Myocyte (in vitro differentiated cells): ENCODE results near the gene CD226. TPM values are rescaled to one million over a fixed set of nuclear protein-coding genes. Genes with fewer than 3 reads are reported as not detected.
"Not testable (repeated sequence)": the region's sequence is repeated elsewhere in the genome, so short reads cannot be mapped to it uniquely, and the experiment has no call there.

ENCODE experiments used
- DNase-seq: peaks from one replicate; pipeline ENCODE4 v3.0.0-alpha.2; 2012; ENCODE audit warnings: low read depth
- total RNA-seq: library from RNA; depleted of rRNA; stranded (reverse); fragments of >200 nt; gene quantifications from 2 replicates; pipeline ENCODE4 v1.2.3, GENCODE V29; 2014

CD226 gene
- total RNA-seq, 1 donor from 2014 or later: 0.16 TPM

DNA sequence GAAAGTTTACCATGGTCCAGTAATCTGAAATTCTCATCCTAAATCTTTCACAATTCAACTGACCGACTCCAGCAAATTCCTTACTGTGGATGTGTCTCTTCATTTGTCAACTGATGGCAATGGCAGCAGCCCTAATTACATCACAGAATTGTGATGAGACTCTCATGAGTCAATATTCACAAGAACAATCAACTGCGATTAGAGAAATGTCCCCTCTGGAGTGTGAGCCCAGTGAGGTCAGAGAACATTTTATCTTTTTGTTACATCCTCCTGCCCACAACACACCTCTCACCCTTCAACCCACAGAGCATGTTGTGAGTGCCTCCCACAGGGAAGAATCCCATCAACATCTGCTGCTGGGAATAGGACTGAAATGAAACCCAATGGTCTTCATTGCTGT lies 73.6 kb downstream of the CD226 start:
- DNase-seq: no peak

DNA sequence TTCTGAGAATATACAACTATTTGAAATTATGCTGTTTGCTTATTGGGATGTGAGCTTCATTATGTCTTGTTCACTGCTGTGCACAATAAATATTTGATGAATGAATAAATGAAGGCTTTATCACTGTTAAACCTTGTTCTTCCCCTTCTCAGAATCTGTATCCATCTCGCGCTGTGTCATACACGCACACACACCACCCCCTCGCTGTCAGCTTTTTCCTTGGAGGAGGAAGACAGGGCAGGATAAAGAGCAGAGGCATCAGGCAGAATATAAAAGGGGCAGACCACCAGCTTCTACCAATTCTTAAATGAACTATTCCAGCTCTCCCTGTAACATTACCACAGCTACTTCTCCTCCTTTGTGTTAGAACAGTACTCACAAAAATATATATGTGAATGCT lies 75.0 kb downstream of the CD226 start:
- DNase-seq: no peak

DNA sequence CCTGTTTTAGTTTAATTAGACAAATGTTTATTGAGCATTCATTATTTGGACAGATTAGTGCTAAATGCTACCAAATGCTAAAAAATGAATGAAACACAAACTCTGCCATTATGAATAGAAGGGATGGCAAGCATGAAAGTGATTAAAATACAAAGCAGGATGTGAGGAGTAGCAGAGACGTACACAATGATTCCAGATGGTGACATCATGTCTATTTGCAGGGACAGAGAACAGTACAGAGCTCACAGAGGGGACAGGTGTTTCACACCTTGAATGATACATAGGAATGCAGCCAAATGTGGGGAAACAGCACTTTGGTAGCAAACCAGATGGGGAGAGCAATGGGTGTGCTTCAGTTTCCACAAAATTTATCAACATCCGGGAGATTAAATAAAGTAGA lies 76.3 kb downstream of the CD226 start:
- DNase-seq: no peak

DNA sequence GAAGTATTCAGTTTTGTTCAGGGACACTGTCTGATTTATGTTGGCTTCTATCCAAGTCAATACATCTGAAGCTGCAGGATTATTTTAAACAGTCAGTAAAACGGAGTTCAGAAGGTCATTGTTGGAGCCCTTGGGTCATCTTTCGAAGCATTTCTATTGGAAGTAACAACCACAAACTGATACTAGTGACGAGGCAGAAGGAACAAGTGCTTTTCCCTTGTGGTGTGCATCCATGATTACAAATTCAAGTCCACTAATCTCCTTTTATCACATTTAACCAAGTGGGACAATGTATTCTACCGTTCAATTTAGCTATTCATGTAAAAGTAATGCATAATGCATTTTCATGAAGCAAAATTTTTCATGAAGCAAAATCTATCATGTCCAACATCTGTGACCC lies 76.9 kb downstream of the CD226 start:
- no peak for DNase-seq

DNA sequence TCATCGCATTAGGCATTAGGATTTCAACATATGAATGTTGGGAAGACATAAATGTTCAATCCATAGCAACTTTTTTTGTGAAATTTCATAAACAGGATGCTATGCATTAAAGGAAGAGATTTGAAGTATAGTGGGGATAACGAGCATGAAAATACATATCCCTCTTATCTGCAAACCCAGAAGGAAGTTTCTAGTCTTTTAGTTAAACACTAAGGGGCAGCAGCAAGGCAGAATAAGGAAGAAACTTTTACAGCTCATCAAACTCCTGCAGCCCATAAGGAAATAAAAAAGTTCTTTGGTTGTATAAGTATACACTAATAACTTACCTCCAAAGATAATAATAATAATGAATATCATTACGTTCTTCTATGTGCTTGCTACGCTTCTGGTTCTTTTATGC lies 81.5 kb downstream of the CD226 start:
- DNase-seq: no peak

DNA sequence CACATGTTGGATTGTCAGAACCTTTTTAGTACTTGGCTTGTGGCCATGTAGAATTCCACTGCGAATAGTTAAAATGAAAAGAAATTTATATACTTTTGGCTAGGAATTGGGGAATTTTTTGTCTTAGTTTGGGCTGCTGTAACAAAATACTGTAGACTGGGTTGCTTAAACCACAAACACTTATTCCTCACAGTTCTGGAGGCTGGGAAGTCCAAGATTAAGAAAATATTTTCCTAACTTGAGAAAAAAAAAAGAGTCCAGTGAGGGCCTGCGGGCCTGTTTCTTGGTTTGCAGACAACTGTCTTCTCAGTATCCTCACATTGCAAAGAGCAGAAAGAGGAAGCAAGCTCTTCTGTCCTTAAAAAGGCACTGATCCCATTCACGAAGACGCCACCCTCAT lies 81.9 kb downstream of the CD226 start:
- DNase-seq: peak; percentile 34

DNA sequence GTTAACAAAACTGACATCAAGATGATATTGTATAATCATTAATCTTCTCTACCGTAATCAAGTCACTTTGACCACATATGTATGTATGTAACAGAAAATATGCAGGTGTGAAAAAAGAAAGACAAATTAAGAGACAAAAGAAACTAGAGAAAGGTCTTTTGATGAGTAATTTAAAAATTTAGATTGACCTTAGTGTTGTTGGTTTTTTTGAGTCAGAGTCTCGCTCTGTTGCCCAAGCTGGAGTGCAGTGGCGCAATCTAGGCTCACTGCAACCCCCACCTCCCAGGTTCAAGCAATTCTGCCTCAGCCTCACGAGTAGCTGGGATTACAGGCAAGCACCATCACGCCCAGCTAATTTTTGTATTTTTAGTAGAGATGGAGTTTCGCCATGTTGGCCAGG lies 82.9 kb downstream of the CD226 start:
- DNase-seq: not testable (repeated sequence)

DNA sequence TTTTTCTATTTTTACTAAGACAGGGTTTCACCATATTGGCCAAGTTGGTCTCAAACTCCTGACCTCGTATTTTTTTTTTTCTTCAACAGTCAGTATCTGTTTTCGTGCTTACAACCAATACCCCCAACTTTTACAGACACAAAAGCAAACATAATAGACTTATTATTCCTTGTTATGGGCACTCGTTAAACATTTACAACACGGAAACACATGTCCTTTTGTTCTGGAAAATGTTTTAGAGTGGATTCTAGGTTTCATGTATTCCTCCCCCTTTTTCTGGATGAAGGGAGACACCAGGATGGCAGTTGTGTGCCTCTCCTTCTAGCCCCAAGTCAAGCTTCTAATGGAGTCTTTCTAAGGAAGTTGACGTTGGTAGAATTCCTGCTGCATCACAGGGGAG lies 88.8 kb downstream of the CD226 start:
- no peak for DNase-seq

DNA sequence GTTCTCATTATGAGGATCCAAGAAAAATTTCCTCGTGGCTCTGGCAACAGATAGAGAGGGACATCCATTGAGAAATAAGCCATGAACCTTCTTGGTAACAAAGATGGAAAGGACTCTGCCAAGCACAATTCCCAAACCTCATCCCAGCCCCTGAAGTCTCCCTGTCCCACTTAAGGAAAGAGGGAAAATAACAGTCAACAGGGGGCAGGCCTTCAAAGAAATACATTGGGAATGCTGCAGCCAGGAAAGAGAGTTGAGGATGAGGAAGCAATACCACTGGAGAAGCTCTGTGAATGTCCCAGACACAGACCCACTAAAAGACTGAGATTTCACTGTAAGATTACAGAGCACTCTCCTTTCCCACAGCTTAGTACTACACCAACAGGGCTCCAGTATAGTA lies 93.2 kb downstream of the CD226 start:
- no peak for DNase-seq

DNA sequence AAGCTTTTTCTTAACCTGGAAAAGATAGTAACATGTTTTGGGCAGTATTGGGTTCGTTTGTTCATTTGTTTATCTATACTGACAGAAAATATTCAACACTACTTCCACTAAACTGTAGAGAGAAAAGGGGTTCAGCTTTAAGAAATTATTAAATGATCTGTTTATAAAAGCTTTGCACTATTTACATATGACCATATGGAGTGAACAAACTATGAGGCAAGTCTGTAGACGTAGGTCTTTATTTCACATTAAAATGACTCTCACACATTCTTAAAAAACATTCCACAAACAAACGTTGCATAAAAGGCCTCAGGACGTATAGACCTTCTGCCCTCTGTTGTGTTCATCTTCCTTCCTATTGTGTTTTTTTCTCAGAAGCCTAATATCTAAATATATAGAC lies 94.6 kb downstream of the CD226 start:
- DNase-seq: no peak

DNA sequence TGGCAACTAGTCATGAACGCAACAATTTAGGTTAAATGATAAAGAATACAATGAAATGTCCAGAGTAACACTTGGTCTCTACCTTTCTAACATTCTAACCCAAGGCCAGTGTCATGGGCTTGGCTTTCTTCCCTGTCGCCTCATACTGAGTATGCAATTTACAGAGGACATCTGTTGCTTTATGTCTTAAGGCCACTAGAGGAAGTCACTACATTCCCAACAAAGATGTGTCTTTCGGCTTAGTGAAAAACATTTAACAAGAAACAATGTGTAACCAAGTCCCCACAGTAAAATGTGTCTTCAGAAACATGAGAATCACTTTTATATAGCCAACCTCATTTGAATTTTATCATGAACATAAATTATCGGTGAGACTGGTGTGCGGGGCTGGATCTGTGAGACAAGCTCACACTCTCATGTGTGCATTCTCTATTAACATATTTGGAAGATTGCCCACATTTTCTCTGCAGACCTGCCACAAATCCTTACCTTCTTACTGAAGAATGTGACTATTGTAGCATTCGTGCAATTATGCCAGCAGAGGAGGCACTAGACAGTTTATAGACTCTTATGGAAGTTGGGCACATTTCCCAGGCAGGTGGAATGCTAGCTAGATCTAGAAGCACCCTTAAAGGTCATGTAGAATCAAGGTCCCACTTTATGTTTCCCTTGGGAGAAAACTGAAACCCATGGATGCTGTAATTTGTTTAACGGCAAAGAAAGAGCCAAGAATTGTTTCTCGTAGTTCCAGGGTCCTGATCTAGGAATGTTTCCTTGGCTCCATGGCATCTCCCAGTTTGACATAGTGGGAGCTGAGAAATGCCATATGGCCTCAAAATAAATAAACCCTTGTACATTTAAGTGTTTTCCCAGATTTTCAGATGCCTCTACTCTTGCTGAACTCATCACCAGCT lies 101.8 kb downstream of the CD226 start:
- DNase-seq: peak; percentile 18

DNA sequence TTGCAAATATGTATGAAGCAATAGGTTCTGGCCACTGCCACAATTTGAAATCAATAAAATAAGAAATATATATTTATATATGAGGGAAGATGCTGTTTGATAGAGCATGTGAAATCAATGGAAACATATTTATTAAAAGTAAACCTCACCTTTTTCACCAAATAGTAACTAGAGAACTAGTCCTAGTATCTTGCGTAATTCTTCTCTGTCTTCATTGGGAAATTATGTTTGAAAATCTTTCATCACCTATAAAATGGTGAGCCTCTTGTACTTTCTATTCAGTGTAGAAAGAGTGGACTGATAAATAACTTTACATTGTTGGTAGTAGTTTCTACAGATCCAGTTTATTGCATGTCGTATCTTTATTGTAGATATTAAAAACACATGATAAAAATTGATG lies 103.0 kb downstream of the CD226 start:
- no peak for DNase-seq

DNA sequence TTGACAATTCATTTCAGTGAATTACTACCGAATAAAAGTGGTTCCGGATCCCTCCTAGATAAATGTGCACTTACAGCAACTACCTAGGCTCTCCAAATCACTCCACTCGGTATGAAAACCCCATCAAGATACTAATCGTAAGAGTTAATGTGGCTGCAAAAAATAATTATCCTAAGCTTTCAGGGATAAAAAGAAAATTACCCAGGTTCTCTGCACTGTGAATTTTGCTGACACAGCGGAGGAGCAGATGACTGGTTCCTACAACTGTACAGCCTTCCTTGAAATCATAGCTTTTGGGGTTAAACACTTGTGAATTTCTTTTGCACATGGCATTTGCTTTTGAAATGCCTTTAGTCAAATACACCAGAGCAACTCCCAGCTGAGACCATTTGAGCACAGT lies 104.7 kb downstream of the CD226 start:
- DNase-seq: no peak

DNA sequence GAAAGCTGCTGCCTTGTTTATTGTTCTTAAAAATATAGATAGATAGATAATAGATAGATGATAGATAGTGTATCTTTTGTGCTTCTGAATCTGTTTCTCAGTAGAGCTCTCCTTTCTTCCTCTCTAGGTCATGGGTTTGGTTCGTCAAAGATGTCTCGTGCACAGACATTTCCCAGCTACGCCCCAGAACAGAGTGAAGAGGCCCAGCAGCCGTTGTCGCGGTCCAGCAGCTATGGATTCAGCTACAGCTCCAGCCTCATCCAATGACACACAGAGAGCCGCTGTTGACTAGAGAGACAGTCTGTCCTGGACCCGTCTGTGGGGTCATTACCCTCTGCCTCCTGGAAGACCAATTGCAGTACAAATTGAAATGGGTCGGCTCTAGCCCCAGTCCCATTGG lies 106.6 kb downstream of the CD226 start:
- DNase-seq: no peak

DNA sequence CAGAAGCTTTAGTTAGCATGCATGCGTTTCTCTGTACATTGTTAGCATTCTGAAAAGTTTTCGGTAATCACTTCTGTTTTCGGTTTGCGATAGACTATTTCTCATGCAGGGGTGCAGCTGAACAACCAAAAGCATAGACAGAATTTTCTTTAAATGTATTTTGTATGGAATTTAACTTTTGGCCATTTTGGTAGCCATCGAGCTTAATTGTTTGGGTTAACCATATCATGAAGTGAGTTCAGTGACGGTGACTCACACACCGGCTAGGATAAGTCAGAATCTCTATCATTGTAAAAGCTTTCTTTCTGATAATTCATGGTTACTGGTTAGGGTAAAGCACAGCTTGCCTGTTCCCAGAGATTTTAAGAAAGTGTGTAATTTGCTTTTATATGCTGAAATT lies 107.2 kb downstream of the CD226 start:
- DNase-seq: no peak

DNA sequence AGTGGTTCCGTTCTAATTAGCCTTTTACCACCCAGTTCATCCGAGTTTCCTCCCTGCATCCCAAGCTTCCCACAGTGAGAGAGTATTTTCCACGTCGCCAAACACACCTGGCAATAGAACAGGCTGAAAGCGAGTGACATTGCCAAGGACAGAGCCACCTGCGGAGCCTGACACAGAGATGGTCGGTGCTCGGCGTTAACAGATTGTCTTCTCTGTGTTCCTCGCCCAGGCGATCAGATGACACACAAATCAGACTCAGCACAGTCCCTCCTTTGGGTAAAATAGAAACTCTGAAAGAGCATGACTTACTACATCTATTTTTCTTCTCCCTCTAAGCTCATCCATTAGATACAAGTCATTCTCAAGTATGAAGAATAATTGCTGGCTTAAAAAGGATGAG lies 107.7 kb downstream of the CD226 start:
- DNase-seq: peak; percentile 45

DNA sequence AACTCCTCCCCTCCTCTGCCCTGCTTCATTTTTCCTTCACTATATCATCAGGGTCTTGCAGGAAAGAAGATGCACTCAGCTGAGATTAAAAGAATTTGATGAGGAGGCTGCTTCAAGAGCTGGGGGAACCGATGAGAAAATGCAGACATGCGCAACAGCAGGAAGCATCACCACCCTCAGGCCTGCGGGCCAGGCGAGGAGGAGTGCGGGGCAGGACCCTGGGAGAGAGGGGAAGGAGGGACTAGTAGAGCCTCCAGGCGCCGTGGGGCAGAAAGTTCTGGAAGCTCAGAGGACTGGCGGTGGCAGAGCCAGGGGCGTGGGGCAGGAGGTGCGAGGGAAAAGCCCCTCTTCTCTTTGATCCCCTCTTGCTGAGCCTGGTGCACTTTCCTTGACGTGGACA lies 108.2 kb downstream of the CD226 start:
- no peak for DNase-seq

DNA sequence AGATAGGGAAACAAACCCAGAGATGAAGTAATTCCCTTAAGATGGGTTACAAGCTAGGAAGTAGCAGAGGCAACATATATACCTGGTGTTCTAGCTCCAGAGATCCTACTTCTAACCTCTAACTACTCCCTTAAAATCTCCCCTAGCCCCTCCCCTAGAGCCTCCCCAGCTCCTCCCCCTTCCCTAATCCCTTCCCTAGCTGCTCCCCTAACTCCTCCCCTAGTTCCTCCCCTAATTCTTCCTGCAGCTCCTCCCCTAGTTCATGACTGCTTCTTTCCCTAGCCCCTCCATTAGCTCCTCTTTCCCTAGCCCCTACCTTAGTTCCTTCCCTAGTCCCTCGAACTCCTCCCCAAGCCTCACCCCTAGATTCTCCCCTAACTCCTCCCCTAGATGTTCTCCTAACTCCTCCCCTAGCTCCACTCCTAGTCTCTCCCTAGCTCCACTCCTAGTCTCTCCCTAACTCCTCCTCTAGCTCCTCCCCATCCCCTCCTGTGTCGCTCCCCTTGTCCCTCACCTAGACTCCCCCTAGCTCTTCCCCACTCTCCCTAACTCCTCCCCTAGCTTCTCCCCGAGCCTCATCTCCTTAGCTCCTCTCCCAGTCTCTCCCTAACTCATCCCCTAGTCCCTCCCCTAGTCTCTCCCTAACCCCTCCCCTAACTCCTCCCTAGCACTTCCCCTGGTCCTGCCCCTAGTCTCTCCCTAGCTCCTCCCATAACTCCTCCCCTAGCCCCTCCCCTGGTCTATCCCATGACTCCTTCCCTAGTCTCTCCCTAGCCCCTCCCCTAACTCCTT lies 108.9 kb downstream of the CD226 start:
- no peak for DNase-seq

DNA sequence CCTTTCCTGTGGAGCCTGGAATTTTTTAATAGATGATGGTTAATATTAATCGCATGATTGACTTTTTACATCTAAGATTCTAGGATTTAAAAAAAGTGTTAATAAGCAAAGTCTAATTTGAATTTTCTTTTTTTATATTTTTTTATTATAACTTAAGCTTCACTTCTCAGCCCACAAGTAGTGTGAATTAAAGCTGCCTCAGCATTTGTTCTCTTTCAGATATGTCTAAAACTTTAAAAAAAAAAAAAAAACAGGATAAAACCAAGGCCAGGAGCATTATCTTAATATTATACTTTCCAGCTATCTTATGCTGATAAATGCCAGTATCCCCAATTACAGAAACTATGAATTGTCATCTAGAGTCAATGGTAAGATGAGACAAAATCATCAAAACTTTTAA lies 109.7 kb downstream of the CD226 start:
- DNase-seq: no peak

DNA sequence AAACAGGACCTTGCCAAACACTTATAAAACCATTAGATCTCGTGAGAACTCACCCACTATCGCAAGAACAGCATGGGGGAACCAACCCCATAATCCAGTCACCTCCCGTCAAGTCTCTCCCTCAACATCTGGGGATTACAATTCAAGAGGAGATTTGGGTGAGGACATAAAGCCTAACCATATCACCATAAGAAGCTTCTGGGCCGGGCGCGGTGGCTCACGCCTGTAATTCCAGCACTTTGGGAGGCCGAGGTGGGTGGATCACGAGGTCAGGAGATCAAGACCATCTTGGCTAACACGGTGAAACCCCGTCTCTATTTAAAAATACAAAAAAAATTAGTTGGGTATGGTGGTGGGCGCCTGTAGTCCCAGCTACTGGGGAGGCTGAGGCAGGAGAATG lies 112.7 kb downstream of the CD226 start:
- DNase-seq: not testable (repeated sequence)

DNA sequence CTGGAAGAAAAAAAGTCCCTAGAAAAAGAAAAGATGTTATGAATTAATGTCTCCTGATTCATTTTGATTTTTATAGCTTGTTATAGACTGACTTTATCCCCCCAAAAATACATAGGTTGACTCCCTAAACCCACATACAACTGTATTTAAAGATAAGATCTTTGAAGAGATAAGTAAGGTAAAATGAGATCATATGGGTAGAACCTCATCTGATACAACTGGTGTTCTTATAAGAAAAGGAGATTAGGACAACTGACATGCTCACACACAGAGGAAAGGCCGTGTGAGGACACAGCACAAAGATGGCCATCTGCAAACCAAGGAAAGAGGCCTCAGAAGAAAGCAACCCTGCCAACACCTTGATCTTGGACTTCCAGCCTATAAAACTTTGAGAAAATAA lies 117.5 kb downstream of the CD226 start:
- DNase-seq: no peak

DNA sequence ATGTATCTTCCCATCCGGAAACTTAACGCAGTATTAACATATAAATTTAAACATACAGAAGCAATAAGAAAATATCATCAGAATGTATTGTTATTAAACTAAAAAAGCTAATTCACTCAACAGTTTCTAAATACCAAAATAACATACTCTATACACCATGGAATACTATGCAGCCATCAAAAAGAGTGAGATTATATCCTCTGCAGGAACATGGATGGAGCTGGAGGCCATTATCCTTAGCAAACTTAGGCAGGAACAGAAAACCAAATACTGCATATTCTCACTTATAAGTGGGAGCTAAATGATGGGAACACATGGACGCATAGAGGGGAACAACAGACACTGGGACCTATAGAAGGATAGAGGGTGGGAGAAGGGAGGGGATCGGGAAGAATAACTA lies 127.1 kb downstream of the CD226 start:
- no peak for DNase-seq

DNA sequence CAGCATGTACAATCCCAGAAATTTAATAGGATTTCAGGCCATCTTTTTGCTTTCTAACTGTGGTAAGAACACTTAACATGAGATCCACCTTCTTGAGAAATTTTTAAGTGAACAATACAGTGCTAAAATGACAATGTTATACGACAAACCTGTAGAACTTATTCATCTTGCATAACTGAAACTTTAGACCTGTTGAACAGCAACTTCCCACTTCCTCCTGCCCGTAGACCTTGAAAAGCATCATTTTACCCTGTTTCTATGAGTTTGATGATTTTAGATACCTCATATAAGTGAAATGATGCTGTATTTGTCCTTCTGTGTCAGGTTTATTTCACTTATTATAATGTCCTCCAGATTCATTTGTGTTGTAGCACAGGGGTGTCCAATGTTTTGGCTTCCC lies 128.2 kb downstream of the CD226 start:
- DNase-seq: no peak
